Measurements from ENCODE around the gene ZBTB20.

The ZBTB20 gene

GRCh38 chr3:115018694-115019093 lies 128.4 kb downstream of the ZBTB20 start:
- no peak for DNase-seq

- DNase-seq: no peak
Measured at GRCh38 chr3:115007966-115008365, 139.1 kb downstream of the ZBTB20 start.

- no peak for DNase-seq
Measured at GRCh38 chr3:115004201-115005140, 142.6 kb downstream of the ZBTB20 start.

- DNase-seq: no peak
Measured at GRCh38 chr3:114998971-114999579, 148.0 kb downstream of the ZBTB20 start.

- no peak for DNase-seq
Measured at GRCh38 chr3:114994554-114995341, 152.3 kb downstream of the ZBTB20 start.

GRCh38 chr3:114985776-114986175 lies 161.3 kb downstream of the ZBTB20 start:
- DNase-seq: no peak

GRCh38 chr3:114983248-114983647 lies 163.8 kb downstream of the ZBTB20 start:
- no peak for DNase-seq

GRCh38 chr3:114974387-114974786 lies 172.7 kb downstream of the ZBTB20 start:
- DNase-seq: no peak

GRCh38 chr3:114973536-114973935 lies 173.6 kb downstream of the ZBTB20 start:
- peak; percentile 35 for DNase-seq

- no peak for DNase-seq
Measured at GRCh38 chr3:114967168-114967567, 179.9 kb downstream of the ZBTB20 start.

GRCh38 chr3:114962189-114962588 lies 184.9 kb downstream of the ZBTB20 start:
- peak; percentile 6 for DNase-seq

- DNase-seq: no peak
Measured at GRCh38 chr3:114958930-114959329, 188.2 kb downstream of the ZBTB20 start.

- no peak for DNase-seq
Measured at GRCh38 chr3:114953800-114954199, 193.3 kb downstream of the ZBTB20 start.

- DNase-seq: no peak
Measured at GRCh38 chr3:114953215-114953799, 193.8 kb downstream of the ZBTB20 start.

GRCh38 chr3:114942773-114943172 lies 204.3 kb downstream of the ZBTB20 start:
- no peak for DNase-seq

GRCh38 chr3:114941626-114942309 lies 205.3 kb downstream of the ZBTB20 start:
- DNase-seq: no peak

- DNase-seq: peak; percentile 86
Measured at GRCh38 chr3:114939920-114940319, 207.2 kb downstream of the ZBTB20 start.

- DNase-seq: no peak
Measured at GRCh38 chr3:114933407-114933806, 213.7 kb downstream of the ZBTB20 start.

- DNase-seq: no peak
Measured at GRCh38 chr3:114929971-114930732, 216.9 kb downstream of the ZBTB20 start.

- DNase-seq: peak; percentile 61
Measured at GRCh38 chr3:114928989-114929640, 218.0 kb downstream of the ZBTB20 start.

- DNase-seq: no peak
Measured at GRCh38 chr3:114904633-114905032, 242.5 kb downstream of the ZBTB20 start.
